NCI-H2196 (cell line): ENCODE results near the gene ISG20.

Experiments used
- DNase-seq: peaks from one replicate; lab custom pipeline; 2025; ENCODE audit not compliant: unreplicated experiment; lab: John Stamatoyannopoulos, UW

Gene ISG20

DNA sequence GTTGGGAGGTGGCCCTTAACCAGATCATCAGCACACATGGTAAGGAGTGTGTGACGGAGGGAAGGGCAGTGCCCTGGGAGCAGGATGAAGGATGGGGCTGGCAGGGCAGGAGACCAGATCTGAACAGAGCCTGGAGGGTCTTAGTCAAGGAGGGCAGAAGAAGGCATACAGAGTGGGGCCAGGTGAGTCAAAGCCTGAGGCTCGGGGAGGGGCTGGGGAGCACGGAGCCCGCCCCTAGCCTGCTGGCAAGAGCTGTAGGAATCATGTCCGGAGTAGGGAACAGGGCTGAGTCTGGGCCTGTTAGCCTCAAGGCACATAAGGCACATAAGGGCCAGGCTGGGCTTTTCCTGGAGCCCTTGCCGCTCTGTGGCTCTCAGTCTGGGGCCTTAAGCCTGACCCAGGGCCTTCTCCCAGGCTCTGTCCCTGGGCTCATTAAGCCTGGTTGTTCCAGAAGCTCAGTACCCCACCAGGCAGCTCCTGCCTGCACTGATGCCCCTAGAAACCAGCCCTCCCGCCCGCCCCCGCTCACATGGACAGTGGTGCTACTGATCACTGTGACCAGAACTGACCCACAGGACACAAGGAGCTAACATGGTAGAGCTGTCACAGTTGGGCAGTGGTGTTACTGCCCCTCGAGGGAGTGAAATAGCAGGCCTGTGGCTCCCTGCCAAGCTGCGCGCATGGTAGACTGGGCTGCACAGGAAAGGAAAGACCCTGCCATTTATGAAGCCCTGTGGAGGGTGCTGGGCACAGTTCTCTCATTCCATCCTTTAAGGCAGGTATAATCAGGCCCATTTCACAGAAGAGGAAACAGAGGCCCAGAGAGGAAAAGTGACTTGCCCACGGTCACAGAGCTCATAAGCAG lies 14.6 kb downstream of the ISG20 start:
- no peak for DNase-seq

DNA sequence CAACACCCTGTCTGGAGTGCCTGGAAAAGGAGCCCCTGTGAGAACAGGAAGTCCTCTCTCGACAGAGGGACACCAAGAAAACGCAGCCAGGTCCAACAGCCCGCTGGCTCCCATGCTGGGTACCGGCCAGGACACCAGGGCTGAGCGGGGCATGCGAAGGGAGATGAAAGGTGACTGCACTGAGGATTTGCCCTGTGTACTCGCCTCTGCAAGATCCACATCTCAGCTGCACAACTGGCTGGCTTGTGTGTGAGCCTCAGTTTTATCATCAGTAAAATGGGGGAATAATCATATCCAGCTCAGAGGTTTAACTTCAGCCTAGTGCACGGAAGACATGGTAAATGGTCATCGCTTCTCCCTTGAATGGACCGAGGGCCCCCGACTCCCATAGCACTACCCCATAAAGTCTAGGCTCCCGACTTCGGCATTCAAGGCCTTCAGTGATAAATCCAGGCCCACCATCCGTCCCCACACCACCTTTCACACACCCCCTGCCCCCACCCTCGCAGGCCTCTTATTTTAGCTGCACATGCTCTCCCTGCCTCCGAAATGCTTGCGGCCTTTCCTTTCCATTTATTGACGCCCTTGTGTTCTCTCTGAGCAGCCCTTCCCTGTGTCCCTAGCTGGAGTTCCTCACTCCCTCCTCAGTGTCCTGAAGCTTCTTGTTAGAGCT lies 15.8 kb downstream of the ISG20 start:
- DNase-seq: no peak

DNA sequence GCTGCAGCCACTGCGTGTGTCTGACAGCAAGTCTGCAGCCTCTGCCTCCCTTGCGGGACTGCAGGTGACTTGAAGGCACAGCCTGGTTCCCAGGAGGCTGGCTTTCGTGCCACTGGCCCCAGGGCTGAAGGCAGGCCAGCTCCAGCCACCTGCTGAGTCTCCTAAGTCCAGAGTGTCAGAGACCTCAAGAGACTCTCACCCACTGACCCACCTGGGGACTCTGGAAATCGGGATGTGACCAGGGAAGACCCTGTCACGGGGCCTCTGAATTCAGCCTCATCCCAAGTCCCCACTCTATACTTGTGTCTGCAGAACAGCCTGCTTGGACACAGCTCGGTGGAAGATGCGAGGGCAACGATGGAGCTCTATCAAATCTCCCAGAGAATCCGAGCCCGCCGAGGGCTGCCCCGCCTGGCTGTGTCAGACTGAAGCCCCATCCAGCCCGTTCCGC lies 16.3 kb downstream of the ISG20 start:
- DNase-seq: no peak

DNA sequence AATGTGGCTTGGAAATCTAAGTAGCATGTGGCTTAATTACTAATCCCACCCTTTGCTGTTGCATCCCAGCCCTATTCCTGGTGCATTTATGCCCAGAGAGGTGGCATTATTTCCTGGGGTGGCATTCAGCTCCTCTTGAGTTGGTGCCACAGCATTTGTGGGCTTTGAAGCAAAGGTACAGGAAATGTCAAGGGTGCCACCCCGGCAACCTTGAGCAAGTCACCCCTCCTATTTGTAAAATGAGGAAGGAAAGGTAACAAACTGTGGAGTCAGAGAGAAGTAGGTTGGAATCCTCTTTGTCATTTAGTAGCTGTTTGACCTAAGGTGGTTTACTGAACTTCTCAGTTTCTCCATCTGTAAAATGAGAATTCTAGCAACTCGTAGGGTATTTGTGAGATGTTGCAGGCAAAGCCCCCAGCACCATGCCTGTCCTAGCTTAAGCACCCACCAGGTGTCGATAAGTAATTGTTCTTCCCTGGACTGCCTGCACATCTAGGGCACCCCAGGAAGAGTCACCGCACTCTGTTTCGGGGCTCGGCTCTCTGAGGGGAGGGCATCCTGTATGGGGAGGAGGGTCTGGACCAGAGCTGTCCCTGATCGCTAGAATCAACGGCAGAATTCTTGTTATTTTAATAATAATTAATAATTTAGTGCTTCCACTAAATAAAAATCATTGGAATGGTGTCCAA lies 17.1 kb downstream of the ISG20 start:
- no peak for DNase-seq

DNA sequence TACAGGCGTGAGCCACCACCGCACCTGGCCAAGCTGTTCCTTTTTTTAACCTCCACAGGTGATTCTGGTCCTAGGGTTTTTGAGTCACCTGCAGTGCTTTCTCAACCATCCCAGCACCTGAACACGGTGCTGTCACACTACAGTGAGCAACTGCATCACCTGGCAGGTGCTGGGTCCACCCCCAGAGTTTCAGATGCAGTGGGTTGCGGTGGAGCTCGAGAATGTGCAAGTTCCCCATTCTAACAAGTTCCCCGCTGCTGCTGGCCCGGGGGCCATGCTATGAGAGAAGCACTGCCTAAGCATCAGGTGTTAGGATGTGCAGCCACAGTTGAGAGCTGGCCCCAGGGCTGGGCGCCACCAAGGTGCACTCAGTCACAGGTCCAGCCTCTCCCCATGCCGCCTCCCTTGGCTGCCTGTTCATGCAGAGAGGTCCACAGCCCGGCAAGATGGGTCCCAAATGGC lies 18.0 kb downstream of the ISG20 start:
- no peak for DNase-seq

DNA sequence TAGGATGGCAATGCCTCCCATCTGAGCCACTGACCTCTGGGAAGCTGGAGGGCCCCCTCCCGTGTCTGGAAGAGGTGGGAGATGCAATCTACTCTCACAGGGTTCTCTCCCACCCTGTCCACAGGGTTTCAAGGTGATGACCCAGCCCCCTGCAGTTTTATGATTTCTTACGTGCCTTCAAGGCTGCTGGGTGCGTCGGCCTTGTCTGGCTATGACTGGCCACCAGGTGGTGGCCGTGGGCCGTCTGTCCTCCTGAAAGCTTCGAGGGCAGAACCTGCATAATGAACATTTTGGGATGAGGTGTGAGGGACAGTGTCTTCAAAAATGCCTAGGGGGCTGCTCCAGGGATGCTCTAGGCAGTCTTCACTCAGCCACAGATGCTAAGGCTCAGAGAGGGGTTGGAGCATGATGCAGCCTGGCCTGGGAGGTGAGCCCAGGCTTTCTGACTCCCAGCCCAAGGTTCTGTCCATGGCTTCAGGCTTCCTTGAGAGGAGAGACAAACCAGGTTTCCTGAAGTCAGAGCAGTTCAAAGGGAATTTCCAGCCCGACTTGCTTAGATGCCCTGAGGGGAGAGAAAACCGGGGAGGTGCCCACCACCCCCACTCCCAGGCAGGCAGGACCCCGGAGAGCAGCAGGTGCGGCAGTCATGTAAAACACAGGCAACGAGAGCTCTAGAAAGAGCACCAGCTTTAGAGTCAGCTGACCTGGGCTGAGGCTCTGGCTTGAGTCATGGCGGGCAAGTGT lies 18.7 kb downstream of the ISG20 start:
- peak; percentile 15 for DNase-seq

DNA sequence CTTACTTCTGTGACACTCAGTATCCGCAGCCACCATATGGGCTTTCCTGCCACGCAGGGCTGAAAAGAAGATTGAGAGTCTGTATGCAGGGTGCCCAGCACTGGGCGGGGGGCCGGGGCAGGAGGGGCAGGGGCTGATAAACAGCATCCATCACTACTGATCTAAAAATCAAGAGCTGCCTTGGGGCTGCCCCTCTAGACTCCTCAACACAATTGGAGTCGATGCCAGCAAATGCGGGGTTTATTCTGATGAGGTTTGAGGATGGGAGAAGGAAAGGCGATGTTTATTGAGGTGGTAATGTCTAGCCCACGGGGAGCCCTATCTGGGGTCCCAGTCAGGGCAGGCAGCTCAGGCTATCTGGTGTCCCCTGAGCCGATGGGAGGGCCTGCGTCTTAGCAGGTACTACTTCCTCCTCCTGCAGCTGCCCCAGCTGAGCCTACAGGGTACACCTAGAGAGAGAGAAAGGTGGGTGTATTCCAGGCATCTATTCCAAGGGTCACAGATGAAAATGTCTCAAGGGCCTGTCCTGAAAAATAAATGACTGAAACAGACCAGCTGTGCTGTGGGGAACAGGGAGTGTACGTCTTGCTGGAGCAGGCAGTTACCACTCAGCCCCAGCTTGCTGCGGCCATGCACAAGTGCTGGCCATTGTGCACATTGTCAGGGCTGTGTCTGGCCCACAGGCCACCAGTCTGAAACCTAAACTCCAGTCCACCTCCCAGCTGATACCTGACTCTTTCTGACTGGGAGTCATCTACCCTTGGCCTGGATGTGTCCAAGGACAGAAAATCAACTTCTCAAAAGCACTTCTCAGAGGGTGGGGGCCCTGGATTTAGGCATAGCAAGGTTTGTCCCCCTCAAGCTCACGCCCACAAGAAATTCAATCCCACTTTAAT lies 19.5 kb downstream of the ISG20 start:
- no peak for DNase-seq

DNA sequence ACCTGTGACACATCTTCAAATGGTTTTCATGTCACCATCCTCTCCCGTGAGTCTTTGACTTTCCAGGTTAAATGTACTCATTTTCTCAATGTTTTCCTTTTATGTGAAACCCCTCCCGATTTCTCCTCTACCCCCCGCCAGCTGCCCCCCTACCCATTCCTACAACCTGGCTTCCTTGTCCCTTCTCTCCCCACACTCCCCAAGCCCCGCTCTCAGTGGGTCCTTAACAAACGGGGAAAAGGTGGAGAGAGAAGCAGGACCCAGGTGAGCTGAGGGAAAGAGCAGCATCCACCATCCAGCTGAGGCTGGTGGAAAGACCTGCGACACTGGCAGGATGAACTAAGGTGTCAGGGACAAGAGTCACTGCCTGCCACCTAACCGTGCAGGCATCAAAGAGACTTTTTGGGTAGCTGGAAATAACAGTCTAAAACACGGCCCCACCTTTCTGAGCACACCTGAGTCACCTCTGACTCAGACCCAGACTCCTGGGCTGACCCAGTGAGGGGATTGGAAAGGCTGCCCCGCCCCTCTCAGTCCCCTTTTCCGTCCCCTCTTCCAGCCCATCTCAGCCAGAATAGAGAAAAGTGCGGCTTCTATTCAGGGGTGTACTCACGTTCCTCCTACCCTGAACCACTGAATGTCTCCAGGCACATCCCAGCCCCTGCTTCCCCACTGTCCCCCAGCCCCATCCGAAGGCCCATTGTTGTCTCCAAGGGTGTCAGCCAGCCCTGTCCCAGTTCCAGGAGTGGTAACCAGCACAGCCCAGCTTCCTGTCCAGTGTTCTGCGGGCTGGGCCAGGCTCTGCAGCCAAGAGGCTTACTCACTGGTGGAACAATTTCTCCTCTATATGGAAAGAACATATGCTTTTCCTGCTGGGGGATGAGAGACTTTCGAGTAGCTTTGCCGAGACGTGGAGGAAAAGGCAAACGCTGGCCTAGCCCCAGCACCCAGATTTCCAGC lies 20.4 kb downstream of the ISG20 start:
- DNase-seq: no peak

DNA sequence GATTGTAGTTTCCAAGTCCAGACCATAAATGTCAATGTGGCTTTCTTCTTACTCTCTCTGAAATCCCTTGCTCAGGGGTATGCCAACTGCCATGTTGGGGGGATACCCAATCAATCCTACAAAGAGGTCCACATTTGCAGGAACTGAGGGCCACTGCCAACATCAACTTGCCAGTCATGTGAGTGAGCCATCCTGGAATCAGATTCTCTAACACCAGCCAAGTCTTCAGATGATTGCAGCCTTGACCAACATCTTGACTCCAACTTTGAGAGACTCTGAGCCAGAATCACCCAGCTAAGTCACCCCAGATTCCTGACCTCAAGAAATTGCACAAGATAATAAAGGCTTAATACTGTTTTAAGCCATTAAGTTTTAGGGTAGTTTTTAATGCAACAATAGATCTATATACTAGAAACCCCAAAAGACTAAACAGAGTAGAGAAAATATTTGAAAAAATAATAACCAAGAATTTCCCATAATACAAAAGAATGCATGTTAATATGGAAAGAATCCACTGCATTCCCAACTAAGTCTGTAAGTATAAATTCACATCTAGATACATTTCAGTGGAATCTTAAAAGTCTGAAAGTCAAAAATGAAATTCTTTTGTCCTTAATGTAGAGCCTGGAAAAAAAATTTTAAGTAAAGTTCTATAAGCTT lies 22.4 kb downstream of the ISG20 start:
- no peak for DNase-seq

DNA sequence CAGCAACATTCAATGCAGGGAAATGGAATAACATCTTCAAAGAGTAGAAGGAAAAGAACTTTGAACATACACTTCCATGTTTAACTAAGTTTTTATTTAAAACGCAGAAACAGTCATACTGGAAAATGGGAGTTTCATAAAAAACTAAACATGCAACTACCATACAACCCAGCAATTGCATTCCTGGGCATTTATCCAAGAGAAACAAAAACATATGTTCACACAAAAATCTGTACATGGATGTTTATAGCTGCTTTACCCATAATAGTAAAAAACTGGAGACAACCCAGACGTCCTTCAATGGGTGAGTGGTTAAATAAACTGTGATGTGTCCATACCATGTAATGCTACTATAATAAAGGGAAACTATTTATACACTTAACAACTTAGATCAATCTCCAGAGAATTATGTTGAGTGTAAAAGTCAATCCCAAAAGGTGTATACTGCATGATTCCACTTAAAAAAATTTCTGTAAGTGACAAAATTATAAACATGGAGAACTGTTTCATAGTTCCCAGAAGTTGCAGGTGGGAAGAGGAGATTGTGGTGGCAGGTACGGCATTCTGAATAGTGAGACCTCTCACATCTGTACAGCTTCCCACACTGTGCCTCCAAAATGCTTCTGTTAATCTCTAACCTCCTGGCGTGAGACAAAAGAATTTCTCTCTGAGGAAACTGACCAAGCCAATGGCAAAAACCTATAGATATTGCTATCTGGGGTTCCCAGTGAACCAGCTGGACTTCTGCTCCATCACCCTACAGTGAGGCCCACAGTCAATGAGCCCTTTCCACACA lies 23.1 kb downstream of the ISG20 start:
- no peak for DNase-seq

DNA sequence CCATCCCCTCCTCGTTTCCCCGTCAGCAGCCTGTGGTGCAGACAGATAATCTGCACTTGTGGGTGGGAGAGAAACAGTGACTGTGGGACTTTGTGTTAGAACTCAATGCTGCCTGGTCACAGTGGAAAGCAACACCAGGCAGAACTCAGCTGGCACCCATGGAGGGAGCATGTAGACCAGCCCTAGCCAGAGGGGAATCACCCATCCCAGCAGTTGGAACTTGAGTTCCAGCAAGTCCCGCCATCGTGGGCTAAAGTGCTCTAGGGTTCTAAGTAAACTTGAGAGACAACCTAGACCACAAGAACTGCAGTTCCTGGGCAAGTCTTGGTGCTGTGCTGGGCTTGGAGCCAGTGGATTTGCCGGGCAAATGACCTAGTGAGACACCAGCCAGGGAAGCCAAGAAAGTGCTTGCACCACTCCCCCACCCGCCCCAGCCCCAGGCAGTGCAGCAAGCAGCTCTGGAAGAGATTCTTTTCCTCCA lies 24.4 kb downstream of the ISG20 start:
- no peak for DNase-seq

DNA sequence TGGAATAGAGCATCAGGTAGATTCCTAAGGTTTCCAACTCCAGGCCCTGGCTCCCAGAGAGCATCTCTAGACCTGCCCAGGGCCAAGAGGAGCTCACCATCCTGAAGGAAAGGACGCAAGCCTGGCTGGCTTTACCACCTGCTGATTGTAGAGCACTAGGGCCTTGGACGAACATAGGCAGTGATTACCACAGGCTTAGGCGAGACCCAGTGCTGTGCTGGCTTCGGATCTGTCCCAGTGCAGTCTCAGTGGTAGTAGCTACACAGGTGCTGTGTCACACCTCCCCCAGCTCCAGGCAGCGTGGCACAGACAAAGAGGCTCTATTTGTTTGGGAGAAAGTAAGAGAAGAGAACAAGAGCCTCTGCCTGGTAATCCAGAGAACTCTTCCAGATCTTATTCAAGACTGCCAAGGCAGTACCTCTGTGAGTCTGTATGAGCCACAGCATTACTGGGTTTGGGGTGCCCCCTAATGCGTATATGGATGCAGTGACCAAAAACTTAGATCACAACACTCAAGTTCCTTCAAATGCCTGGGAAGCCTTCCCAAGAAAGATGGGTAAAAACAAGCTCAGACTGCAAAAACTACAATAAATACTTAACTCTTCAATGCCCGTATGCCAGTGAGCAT lies 25.4 kb downstream of the ISG20 start:
- no peak for DNase-seq

DNA sequence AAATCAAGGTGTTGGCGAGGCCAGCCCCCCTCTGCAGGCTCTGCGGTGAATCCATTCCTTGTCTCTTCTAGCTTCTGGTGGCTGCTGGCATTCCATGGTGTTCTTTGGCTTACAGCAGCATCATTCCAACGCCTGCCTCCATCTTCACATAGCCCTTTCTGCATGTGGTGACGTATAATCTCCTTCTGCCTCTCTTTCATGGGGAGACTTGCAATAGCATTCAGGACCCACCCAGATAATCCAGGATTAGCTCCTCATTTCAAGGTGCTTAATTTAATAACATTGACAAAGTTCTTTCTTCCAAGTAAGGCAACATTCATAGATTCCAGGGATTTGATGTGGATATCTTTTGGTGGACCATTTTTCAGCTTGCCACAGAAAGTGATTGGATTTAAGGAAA lies 35.8 kb downstream of the ISG20 start:
- no peak for DNase-seq

DNA sequence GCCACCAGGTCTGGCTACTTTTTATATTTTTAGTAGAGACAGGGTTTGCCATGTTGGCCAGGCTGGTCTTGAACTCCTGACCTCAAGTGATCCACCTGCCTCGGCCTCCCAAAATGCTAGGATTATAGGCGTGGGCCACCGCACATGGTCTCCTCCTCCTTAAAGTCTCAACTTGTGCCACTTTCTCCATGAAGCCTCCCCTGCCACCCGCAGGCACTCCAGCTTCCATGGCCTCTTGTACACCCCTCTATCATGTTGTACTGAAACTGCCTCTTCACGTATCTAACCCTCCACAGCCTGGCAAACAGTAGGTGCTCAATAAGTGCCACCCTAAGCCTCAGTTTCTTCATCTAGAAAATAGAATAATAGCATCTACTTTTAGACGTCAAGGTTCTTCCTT lies 39.9 kb downstream of the ISG20 start:
- no peak for DNase-seq

DNA sequence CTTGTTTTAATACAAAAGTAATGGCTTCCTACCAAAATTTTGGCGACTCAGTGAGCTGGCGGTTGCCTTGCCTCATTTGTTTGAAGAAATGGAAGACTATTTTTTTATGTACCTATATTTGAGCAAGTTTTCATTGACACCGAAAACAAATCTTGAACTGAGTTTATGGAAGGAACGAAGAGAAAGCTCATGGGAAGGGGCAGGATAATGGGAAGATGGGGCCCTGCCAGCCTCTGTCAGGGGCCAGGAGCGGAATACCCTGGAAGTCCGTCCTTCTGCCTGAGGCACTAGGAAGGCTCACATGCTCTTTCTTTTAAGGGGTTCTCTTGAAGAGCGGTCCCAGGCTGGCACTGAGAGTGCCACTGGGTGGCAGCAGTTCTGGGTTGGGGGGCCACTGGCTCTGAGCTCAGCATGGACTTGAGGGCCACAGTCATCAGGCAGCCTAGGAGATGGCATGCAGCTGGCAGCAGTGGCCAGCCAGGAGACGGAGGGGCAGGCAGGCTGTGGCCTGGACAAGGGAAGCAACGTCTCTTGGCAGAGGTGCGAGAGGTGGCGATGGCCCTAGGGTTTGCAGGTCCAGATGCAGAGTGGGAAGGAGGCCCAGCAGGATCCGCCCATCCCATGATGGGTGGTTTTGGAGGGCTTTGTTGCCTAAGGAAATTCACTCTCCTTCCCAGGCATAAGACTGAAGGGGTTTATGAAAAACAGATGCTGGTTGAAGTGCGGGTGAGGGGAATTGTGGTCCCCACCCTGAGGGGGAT lies 41.6 kb downstream of the ISG20 start:
- DNase-seq: no peak

DNA sequence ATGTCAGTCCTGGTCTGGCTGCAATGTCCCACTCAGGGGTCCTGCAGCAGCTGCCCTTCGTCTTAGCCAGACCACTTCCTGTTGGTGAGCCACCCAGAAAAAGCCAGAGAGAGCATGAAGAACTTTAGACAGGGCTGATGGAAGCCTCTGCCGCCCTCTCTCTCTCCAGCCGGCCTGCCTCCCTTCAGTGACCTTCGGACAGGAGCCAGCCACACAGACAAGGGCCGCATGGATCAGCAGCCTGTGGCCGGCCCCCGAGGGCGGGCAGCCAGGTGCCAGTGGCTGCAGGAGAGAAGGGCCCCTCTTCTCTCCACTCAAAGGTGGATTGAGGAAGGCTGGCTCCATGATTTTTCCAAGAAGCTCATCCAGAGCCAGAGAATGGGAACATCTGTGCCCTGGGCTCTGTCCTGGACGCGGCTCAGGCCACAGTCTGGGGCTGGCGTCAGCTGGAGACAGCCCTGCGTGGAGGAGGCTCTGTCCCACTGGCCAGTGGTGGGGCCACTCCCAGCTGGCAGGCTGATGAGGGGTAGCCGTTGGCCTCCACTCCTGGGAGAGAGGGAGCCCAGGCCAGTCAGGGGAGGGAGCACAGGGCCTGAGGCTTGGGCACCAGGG lies 42.9 kb downstream of the ISG20 start:
- DNase-seq: no peak
